ENCODE data around the gene PARD3. TPM values are rescaled to one million over a fixed set of nuclear protein-coding genes. Genes with fewer than 3 reads are reported as not detected.

The PARD3 gene
- total RNA-seq, 3 donors from 2014 or later, result 48.2 to 93.7 (median 60.6) TPM

- TF ChIP-seq CTCF (IDR thresholded peaks at IDR 0.05) (no peak), POLR2A (IDR thresholded peaks at IDR 0.05) (no peak), POLR2AphosphoS5 (IDR thresholded peaks at IDR 0.05) (no peak)
- Histone ChIP-seq H3K4me1 (no peaks in the 10 kb centered on the region), H3K4me3 (no peak overlapping the region), H3K27me3 (no peaks in the 10 kb centered on the region), H3K27ac (no peak overlapping the region), H3K9me3 (no peaks in the 10 kb centered on the region), H3K36me3 (no peaks in the 10 kb centered on the region)
- no peak for DNase-seq (ENCODE audit: low spot score in 2 of 2)
- intact Hi-C loops (cut with DNase I; ENCODE audit: low total_unique reads), result loop anchor here (5.0 kb wide), 1 partner anchor 765 kb away; no protein-coding TSS in a partner anchor
Observed at GRCh38 chr10:34207343-34207742, 607.8 kb downstream of the PARD3 start.

- H3K9me3 ChIP-seq, result no peaks in the 10 kb centered on the region
- intact Hi-C loops (cut with DNase I; ENCODE audit: low total_unique reads), result loop anchor here (5.0 kb wide), 1 partner anchor 765 kb away; no protein-coding TSS in a partner anchor
- no peaks in the 10 kb centered on the region for H3K27me3 ChIP-seq
- DNase-seq (ENCODE audit: low spot score in 2 of 2), result no peak
- TF ChIP-seq POLR2A (IDR thresholded peaks at IDR 0.05) (no peak), CTCF (IDR thresholded peaks at IDR 0.05) (no peak), POLR2AphosphoS5 (IDR thresholded peaks at IDR 0.05) (no peak)
- no peak overlapping the region for H3K27ac ChIP-seq
- H3K36me3 ChIP-seq, result no peaks in the 10 kb centered on the region
- H3K4me3 ChIP-seq, result no peak overlapping the region
- no peaks in the 10 kb centered on the region for H3K4me1 ChIP-seq
Observed at GRCh38 chr10:34206935-34207268, 608.2 kb downstream of the PARD3 start.

- no peaks in the 10 kb centered on the region for H3K4me1 ChIP-seq
- H3K27ac ChIP-seq, result no peak overlapping the region
- H3K27me3 ChIP-seq, result no peaks in the 10 kb centered on the region
- H3K9me3 ChIP-seq, result no peaks in the 10 kb centered on the region
- no peak for TF ChIP-seq CTCF (IDR thresholded peaks at IDR 0.05)
- TF ChIP-seq POLR2AphosphoS5 (IDR thresholded peaks at IDR 0.05), result no peak
- TF ChIP-seq POLR2A (IDR thresholded peaks at IDR 0.05), result no peak
- no peaks in the 10 kb centered on the region for H3K36me3 ChIP-seq
- H3K4me3 ChIP-seq, result no peak overlapping the region
- DNase-seq (ENCODE audit: low spot score in 2 of 2), result no peak
- intact Hi-C loops (cut with DNase I; ENCODE audit: low total_unique reads), result loop anchor here (5.0 kb wide), 1 partner anchor 764 kb away; no protein-coding TSS in a partner anchor
Observed at GRCh38 chr10:34206078-34206934, 608.8 kb downstream of the PARD3 start.

DNA sequence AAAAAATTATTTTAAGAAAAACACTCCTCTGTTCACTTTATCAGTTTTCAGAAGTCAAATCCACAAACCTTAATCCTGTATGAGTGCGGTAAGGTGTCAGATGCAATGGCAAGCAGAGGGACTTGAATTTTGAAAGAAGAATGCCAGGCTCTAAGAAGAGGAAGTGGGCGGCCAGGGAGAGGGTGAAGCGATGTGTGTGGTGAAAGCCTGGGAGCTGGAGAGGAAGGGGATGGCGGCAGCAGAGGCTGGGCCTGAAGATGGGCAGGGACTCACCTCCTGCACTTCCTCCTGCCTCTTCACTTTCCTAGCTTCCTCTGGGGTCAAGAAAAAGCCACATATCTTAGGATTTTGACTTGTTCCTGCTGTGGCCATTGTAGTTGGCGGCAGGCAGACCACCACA, 609.6 kb downstream of the PARD3 start:
- no peak for DNase-seq (ENCODE audit: low spot score in 2 of 2)
- Histone ChIP-seq H3K4me3 (no peak overlapping the region), H3K27me3 (no peaks in the 10 kb centered on the region), H3K36me3 (no peaks in the 10 kb centered on the region), H3K9me3 (no peaks in the 10 kb centered on the region), H3K27ac (no peak overlapping the region), H3K4me1 (no peaks in the 10 kb centered on the region)
- no peak for TF ChIP-seq POLR2A (IDR thresholded peaks at IDR 0.05)
- no peak for TF ChIP-seq POLR2AphosphoS5 (IDR thresholded peaks at IDR 0.05)
- no peak for TF ChIP-seq CTCF (IDR thresholded peaks at IDR 0.05)
- intact Hi-C loops (cut with DNase I; ENCODE audit: low total_unique reads), result loop anchor here (5.0 kb wide), 1 partner anchor 763 kb away; no protein-coding TSS in a partner anchor

DNA sequence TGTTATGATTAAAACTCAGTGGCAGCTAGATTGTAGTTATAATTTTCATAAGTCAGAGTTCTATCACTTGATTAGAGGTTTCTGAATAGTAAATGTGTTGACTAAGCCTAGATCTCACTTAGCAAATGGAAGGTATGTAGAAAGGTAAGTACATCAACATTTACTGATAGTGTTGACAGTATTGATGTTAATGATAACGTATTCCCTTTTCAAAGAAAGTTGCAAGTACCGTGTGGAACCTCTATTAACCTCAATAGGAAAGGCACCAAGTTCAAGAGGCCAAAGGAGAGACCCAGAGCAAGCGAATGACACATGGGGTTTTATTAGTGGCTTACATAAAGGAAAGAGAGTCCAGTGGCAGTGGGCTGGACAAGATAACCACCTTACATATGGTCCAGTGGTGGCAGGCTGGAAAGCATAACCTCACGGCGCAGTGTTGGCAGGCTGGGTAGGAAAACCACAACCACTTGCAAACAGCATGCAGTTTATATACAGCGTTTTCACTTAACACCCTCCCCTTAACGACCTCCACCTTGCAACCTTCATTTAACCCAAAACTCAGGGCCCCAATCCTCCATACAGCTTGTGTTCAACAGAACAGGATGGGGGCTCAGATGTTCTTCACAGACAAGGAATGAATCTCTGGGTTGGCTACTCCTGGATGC, 611.0 kb downstream of the PARD3 start:
- Histone ChIP-seq H3K27me3 (no peaks in the 10 kb centered on the region), H3K27ac (no peak overlapping the region), H3K4me1 (no peaks in the 10 kb centered on the region), H3K36me3 (no peaks in the 10 kb centered on the region), H3K9me3 (no peaks in the 10 kb centered on the region), H3K4me3 (no peak overlapping the region)
- no peak for DNase-seq (ENCODE audit: low spot score in 2 of 2)
- intact Hi-C loops (cut with DNase I; ENCODE audit: low total_unique reads), result no loop called here
- TF ChIP-seq POLR2AphosphoS5 (IDR thresholded peaks at IDR 0.05) (no peak), CTCF (IDR thresholded peaks at IDR 0.05) (no peak), POLR2A (IDR thresholded peaks at IDR 0.05) (no peak)
